ENCODE data around the gene CCK. TPM values are rescaled to one million over a fixed set of nuclear protein-coding genes. Genes with fewer than 3 reads are reported as not detected.
A peak's percentile ranks its signal among the peaks of the same experiment; 100 is the strongest.

The CCK gene
- total and polyA plus RNA-seq, 7 donors = 0.22 to 0.31 TPM; not detected in 5

GRCh38 chr3:42214064-42214463, 51.9 kb downstream of the CCK start:
- H3K36me3 ChIP-seq (ENCODE audit: insufficient read depth in 1 of 2, low read depth in 1 of 2) = peaks cover 0 to 21% of the 10 kb centered on the region in 2 donors
- DNase-seq = no peak
- WGBS, 3 donors = 64 to 76% (median 65%) methylated on average over 2 of the region's 2 CpGs
- no peak for TF ChIP-seq CTCF (IDR thresholded peaks at IDR 0.05)
- H3K9me3 ChIP-seq = no peaks in the 10 kb centered on the region
- H3K27me3 ChIP-seq (ENCODE audit: insufficient read depth in 3 of 3, low read length in 2 of 3) = no peaks in the 10 kb centered on the region
- no peak overlapping the region for H3K4me3 ChIP-seq
- no peaks in the 10 kb centered on the region for H3K4me1 ChIP-seq
- no peak overlapping the region for H3K27ac ChIP-seq
- intact Hi-C loops (cut with DNase I) = no loop called here
- ATAC-seq = peak in 2 of 4 donors; percentile 31 to 37

- peak in 3 of 4 donors; percentile 69 to 84 (median 79) for ATAC-seq
These were observed 52.6 kb downstream of the CCK start for GRCh38 chr3:42213417-42213816.

GRCh38 chr3:42210726-42211125, 55.3 kb downstream of the CCK start:
- H3K4me1 ChIP-seq = no peaks in the 10 kb centered on the region
- 48 to 87% (median 65%) methylated on average over 2 of the region's 2 CpGs for WGBS, 3 donors
- TF ChIP-seq CTCF (IDR thresholded peaks at IDR 0.05) = no peak
- ATAC-seq (no peak), DNase-seq (no peak)
- H3K27ac ChIP-seq = no peak overlapping the region
- no peaks in the 10 kb centered on the region for H3K27me3 ChIP-seq (ENCODE audit: insufficient read depth in 3 of 3, low read length in 2 of 3)
- H3K36me3 ChIP-seq (ENCODE audit: insufficient read depth in 1 of 2, low read depth in 1 of 2) = peaks cover 0 to 34% of the 10 kb centered on the region in 2 donors
- no peak overlapping the region for H3K4me3 ChIP-seq
- no peaks in the 10 kb centered on the region for H3K9me3 ChIP-seq
- intact Hi-C loops (cut with DNase I) = no loop called here

More at GRCh38 chr3:42213417-42213816, 52.6 kb downstream of the CCK start:
- TF ChIP-seq CTCF (IDR thresholded peaks at IDR 0.05) = no peak
- H3K4me1 ChIP-seq = no peaks in the 10 kb centered on the region
- no peak overlapping the region for H3K4me3 ChIP-seq
- no peaks in the 10 kb centered on the region for H3K9me3 ChIP-seq
- no peak for DNase-seq
- H3K36me3 ChIP-seq (ENCODE audit: insufficient read depth in 1 of 2, low read depth in 1 of 2) = peaks cover 0 to 28% of the 10 kb centered on the region in 2 donors
- no peaks in the 10 kb centered on the region for H3K27me3 ChIP-seq (ENCODE audit: insufficient read depth in 3 of 3, low read length in 2 of 3)
- intact Hi-C loops (cut with DNase I) = no loop called here
- 70 to 98% (median 92%) methylated on average over 6 of the region's 6 CpGs for WGBS, 3 donors
- H3K27ac ChIP-seq = no peak overlapping the region

- TF ChIP-seq CTCF (IDR thresholded peaks at IDR 0.05) = no peak
- ATAC-seq (no peak), DNase-seq (no peak)
- Histone ChIP-seq H3K27ac (no peak overlapping the region), H3K4me1 (peaks cover 2% of the 10 kb centered on the region), H3K36me3 (ENCODE audit: insufficient read depth in 1 of 2, low read depth in 1 of 2) (peaks cover 0 to 31% of the 10 kb centered on the region in 2 donors), H3K9me3 (no peaks in the 10 kb centered on the region), H3K4me3 (no peak overlapping the region), H3K27me3 (ENCODE audit: insufficient read depth in 3 of 3, low read length in 2 of 3) (no peaks in the 10 kb centered on the region)
- WGBS, 3 donors = 82 to 84% (median 84%) methylated on average over 9 to 12 of the region's 12 CpGs
- intact Hi-C loops (cut with DNase I) = no loop called here
These were observed 56.1 kb downstream of the CCK start for GRCh38 chr3:42209917-42210316.

Other genes starting within 250 kb of the CCK start
- gene TRAK1, start 174.8 kb downstream of the CCK start, total RNA-seq = 100 to 1,000 TPM in 3 of 4 donors, 10 to 100 TPM in 1; 94.8 to 128 (median 120) TPM
- 10 to 100 TPM; 30.8 to 68.2 (median 45.2) TPM for gene TRAK1, start 174.8 kb downstream of the CCK start, polyA plus RNA-seq
- not detected for gene LYZL4, start 144.4 kb upstream of the CCK start, total RNA-seq
- not detected for gene LYZL4, start 144.4 kb upstream of the CCK start, polyA plus RNA-seq
- gene VIPR1, start 236.5 kb upstream of the CCK start, total RNA-seq = 1 to 10 TPM in 2 of 4 donors, under 1 TPM in 2; 0.37 to 1.8 (median 1.0) TPM
- gene VIPR1, start 236.5 kb upstream of the CCK start, polyA plus RNA-seq = under 1 TPM; 0.28 to 0.95 (median 0.69) TPM